Activated CD4-positive, alpha-beta T cell treated with anti-CD3 and anti-CD28 coated beads, Interleukin-2, amount 50 U/mL, for 1 hour (primary cell): ENCODE measurements around the gene CLEC16A.
A peak's percentile ranks its signal among the peaks of the same experiment; 100 is the strongest.
"Not testable (repeated sequence)": the region's sequence is repeated elsewhere in the genome, so short reads cannot be mapped to it uniquely, and the experiment has no call there.

Experiments used
- DNase-seq: peaks from one replicate; pipeline ENCODE4 v3.0.0-alpha.2; 2020

Gene CLEC16A

GRCh38 chr16:11088074-11088730, 143.8 kb downstream of the CLEC16A start:
- DNase-seq = no peak

DNA sequence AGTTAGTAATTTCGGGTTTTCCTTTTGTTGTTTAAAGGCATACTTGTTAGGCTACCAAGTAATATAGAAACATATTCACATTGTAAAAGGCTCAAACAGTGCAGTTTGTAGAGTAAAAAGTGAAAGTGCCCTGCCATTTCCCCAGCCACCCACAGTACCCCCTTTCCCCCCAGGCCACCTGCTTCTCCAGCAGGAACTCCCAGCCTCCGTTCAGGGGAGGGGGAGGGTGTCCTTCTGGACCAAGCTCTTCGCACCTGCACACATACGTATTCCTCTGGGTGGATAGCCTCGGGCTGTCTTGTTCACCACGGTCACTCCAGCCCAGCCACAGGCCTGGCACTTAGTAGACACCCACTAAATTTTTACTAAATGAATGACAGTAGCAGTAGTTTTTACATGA, 144.5 kb downstream of the CLEC16A start:
- DNase-seq = no peak

DNA sequence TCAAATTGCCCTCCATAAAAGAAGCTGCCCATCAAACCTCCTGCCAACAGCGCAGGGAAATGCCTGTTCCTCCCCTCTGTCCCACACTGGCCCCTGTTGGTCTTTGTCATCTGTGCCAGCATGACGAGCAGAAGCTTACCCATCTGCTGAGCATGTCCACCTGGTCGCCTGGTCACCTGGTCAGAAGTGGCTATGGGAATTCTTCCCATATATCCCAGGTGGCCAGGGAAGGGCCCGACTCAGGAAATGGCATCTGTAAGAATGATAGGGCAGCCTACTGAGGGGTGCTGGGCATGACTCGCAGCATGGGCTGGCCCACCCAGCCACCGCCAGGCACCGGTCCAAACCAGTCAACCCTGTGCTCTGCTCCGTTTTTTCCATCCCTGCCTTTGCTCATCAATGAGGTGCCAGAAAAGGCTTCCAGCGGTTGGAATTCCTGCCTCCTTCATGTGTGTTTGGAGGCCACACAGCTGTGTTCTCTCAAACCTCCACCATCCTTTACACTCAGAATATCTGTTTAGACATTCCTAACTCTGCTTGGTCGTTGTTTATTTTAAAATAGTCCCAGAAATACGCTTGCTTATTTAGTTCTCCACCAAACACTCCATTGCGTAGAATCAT, 145.2 kb downstream of the CLEC16A start:
- no peak for DNase-seq

- DNase-seq = no peak
Observed at GRCh38 chr16:11090232-11090631, 145.9 kb downstream of the CLEC16A start.

- no peak for DNase-seq
Observed at GRCh38 chr16:11091021-11091785, 146.8 kb downstream of the CLEC16A start.

- DNase-seq = no peak
Observed at GRCh38 chr16:11092788-11093571, 148.6 kb downstream of the CLEC16A start.

- no peak for DNase-seq
Observed at GRCh38 chr16:11093572-11094074, 149.3 kb downstream of the CLEC16A start.

DNA sequence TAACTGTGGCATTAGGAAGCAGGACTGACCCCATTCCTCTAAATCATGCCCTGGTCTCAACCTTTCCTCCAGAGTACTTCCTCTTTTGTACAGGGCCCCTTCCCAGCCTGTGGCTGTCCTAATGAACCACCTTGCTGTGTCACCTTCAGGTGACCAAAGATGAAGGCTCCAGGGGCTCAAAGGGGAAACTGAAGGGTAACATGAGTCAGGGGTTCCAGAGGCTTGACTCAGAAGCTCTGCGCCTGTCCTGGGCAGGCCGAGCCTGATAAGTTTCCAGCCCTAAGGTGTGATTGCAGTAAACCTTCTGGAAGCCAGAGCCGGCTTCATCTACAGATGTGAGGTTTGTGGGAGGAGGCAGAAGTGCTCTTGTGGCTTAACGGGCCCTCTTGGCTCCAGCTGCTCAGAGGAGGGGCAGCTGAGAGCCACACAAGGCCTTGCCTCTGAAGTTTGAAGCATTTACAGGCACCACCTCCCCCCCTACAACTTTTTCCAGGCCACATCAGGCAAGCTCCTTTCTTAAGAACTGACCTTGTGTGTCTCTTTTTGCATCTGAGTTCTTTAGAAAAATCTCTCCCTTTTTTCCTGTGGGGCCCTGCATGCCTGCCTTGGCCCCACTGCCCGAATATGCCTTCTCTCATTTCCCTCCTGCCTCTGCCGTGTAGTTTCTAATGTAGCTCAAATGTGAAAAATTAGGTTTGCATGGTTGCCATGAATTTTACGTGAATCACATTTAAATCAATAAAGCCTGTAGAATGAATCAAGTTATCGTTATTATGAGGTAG, 149.9 kb downstream of the CLEC16A start:
- peak; percentile 29 for DNase-seq

DNA sequence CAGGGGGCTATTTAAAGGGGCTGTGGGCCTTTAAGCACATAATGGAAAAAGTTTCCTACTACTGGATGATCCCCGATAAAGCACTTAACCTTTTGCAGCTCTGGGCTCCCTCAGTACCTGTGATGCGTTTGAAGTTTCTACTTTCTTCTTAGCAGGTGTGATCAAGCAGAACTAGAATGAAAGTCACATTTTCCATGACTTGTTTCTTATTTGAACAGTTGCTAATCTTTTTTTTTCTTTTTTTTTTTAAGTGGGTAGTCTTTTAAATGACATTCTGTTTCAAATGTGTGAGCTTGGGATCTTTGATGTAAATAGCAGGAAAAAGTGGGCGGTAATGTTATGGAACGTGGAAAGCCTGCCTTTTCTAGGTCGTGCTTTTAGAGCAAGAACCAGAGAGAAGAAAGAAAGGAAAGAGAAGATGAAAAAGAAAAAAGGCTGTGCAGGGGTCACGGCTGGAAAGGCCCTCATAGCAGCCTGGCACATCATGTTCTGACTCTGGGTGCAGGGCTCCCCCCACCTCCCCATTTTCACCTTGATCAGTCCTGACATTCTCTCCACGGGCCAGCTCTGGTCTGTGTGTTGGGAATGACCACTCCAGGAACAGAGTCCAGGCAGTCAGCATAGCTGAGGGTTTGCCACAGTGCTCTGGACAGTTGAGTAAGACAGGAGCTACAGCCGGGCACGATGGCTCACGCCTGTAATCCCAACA, 150.6 kb downstream of the CLEC16A start:
- no peak for DNase-seq

DNA sequence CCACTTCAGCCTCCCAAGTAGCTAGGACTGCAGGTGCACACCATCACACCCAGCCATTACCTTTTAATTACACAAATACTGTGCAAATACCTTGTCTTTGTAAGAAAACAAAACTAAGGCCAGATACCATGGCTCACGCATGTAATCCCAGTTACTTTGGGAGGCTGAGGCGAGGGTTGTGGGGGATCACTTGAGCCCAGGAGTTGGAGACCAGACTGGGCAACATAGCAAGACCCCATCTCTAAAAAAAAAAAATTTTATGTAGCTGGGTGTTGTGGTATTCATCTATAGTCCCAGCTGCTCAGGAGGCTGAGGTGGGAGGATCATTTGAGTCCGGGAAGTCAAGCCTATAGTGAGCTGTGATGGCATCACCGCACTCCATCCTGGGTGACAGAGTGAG, 151.6 kb downstream of the CLEC16A start:
- no peak for DNase-seq

- no peak for DNase-seq
Observed at GRCh38 chr16:11097094-11097786, 152.9 kb downstream of the CLEC16A start.

DNA sequence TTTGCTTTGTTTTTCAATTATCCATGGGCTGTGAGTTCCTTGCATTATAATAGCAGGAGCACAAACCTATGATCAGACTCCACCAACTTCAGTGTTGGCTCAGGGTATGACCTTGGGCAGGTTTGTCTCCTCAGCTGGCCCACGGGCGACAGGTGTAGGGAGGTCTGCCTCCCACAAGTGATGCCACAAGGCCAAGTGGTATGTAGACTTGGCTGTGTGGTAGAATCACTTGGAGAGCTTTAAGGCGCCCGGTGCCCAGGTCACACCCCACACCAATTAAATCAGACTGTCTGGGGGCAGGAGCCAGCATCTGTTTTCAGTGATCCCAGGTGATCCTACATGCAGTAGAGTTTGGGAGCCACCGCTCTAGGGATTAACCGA, 153.4 kb downstream of the CLEC16A start:
- DNase-seq = no peak

DNA sequence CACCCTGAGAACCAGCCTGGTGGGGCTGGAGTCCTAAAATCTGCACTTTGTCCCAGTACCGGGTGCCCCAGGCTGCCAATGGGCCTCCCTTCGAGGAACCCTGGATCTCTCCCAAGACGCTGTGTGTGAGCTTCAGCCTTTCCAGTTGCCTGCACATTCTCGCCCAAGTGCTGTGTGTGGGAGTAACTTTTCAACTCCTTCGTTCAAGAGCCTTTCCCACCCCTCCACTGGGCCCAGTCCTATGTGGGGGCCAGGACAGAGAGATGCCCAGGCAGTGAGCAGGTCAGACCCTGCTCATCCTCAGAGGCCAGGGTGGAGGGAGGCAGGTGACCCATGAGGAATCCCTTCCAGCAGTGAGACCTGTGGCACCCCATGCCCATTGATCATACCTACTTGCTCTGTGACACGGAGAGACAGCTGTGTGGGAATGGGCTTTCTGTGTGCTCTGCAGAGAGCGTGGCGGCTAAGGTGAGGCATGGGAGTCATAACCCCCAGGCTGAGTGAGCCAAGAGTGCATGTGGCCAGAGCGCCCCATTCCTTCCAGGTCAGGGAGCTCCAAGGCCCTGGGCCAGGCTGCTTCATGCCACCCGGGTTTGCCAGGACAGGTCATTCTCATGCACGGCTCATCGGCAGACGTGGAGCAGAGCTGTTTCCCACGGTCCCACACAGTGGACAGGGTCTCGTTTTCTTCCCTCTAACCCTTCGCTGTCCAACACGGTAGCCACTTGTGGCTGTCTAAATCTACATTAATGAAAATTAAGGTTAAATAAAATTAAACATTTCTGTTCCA, 154.4 kb downstream of the CLEC16A start:
- DNase-seq = no peak

DNA sequence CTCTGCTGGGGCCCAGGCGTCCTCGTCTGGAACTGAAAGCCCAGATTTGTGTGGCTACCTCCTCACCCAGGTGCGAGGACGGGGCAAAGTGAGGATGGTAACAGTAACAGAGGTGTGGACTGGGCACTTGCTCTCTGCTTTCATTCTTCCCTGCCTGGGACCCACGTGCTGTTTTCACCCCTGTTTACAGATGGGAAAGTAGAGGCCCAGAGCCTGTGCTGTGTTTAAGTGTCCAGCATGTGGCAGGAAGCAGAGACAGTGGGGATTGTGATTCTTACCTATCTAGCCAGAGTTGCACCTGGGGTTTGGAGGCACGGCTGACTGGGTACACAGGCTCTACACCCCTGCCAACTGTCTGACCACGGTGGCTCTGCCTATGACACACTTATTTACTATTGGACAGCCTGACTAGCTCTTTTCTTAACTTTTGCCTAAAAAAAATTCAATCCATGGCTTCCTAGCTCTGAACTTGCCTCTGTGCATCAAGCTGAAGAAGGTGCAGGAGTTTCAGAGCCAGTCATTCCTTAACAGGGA, 155.4 kb downstream of the CLEC16A start:
- DNase-seq = no peak

GRCh38 chr16:11100239-11100750, 155.9 kb downstream of the CLEC16A start:
- DNase-seq = no peak

GRCh38 chr16:11101283-11101682, 156.9 kb downstream of the CLEC16A start:
- no peak for DNase-seq

DNA sequence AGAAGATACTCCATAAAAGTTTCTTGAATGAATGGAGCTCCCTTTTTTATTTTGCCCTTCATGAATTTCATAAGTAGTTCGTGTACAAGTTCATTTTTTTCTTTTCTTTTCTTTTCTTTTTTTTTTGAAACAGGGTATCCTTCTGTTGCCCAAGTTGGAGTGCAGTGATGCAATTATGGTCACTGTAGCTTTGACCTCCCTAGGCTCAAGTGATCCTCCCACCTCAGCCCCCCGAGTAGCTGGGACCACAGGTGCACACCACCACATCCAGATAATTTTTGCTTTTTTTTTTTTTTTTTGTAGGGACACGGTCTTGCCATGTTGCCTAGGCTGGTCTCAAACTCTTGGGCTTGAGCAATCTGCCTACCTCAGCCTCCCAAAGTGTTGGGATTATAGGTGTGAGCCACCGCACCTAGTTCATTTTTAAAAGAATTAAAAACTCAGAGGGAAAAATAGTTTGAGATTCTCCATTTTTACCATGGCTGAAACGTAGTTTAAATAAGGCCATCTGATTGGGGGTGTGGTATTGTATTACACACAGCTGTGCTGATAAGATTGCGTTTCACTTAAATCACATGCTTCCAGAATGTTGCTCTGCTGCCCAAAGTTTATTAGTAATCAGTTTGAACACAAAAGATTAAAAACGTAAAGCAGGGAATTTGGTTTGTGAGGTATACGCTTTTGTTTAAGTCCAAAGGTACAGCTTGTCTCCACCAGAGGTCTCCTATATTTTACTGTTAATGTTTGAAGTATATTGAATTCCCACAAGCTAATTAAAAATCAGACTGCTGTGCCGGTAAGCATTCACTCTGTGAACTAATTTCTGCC, 157.5 kb downstream of the CLEC16A start:
- DNase-seq = no peak

DNA sequence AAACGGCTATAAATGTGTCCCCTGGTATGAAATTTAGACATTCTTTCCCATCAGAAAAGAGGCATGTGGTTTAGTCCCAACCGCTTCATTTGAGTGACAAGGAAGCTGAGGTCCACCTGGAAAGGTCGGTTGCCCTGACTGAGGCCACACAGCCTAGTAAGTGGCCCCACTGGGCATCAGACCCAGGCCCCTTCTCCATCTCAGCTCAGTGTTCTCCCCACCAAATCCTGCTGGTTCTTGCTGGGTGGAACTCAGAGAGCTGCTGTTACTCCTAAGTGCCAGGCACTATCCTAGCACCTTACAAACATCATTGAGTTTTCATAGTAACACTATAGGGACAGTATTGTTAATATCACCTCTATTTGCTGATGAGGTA, 158.1 kb downstream of the CLEC16A start:
- no peak for DNase-seq

- DNase-seq = not testable (repeated sequence)
Observed at GRCh38 chr16:11103301-11103700, 158.9 kb downstream of the CLEC16A start.
